PC-3 (cell line): ENCODE data around the gene BAIAP3. TPM values are rescaled to one million over a fixed set of nuclear protein-coding genes. Genes with fewer than 3 reads are reported as not detected.
A peak's percentile ranks its signal among the peaks of the same experiment; 100 is the strongest.

Experiments used
- ATAC-seq: fragments of 200-7000 bp; cut with Tn5 transposase; 2 replicates; pipeline ENCODE4 v1.9.1; 2020; ENCODE audit warnings: mild to moderate bottlenecking, moderate library complexity
- BruUV-seq: library from RNA; stranded (reverse); fragments of 400-500 nt; replicated peaks from 2 replicates; lab custom pipeline; 2021; lab: Mats Ljungman, UMichigan
- CTCF ChIA-PET: fragments of 300-600 bp; sonication (Branson Sonifier 250); formaldehyde crosslinking; loops from one replicate; lab custom pipeline; 2022; ENCODE audit warnings: antibody characterized with exemption; lab: Charles Lee
- POLR2A ChIA-PET: fragments of 300-600 bp; sonication (Branson Sonifier 250); formaldehyde crosslinking; loops from one replicate; lab custom pipeline; 2022; ENCODE audit warnings: antibody characterized with exemption; ENCODE audit not compliant: unreplicated experiment; lab: Charles Lee
- DNase-seq: peaks from one replicate; pipeline ENCODE4 v3.0.0-alpha.2; 2015
- H2AFZ ChIP-seq: fragments of 300-600 bp; sonication (generic); 2 replicates; pipeline ENCODE4 v1.6.0; 2016; ENCODE audit warnings: antibody characterized with exemption, low read length
- H3F3A ChIP-seq: fragments of 300-600 bp; sonication (generic); one replicate; pipeline ENCODE4 v1.6.0; 2017; ENCODE audit warnings: antibody characterized with exemption, low read length, control low read depth, mild to moderate bottlenecking; ENCODE audit not compliant: unreplicated experiment
- H3K27ac ChIP-seq: fragments of 300-600 bp; sonication (generic); 2 replicates; pipeline ENCODE4 v1.5.1; 2016; ENCODE audit warnings: mild to moderate bottlenecking, low read length
- H3K27me3 ChIP-seq: fragments of 300-600 bp; sonication (generic); 2 replicates; pipeline ENCODE4 v1.6.1; 2016; ENCODE audit warnings: low read length, mixed read lengths
- H3K36me3 ChIP-seq: fragments of 300-600 bp; sonication (generic); 2 replicates; pipeline ENCODE4 v1.6.1; 2016; ENCODE audit warnings: low read depth, mixed run types, low read length, mixed read lengths
- H3K4me1 ChIP-seq: fragments of 300-600 bp; sonication (generic); 2 replicates; pipeline ENCODE4 v1.5.1; 2016; ENCODE audit warnings: low read length; ENCODE audit not compliant: insufficient read depth
- H3K4me2 ChIP-seq: fragments of 300-600 bp; sonication (generic); 2 replicates; pipeline ENCODE4 v1.6.0; 2016; ENCODE audit warnings: low read length
- H3K4me3 ChIP-seq: fragments of 300-600 bp; sonication (generic); 2 replicates; pipeline ENCODE4 v1.5.1; 2016; ENCODE audit warnings: mild to moderate bottlenecking, low read length, mixed read lengths
- H3K79me2 ChIP-seq: fragments of 300-600 bp; sonication (generic); 2 replicates; pipeline ENCODE4 v1.6.1; 2017; ENCODE audit warnings: low read length, mixed read lengths
- H3K9ac ChIP-seq: fragments of 300-600 bp; sonication (generic); 2 replicates; pipeline ENCODE4 v1.6.0; 2016; ENCODE audit warnings: mild to moderate bottlenecking, low read length
- H3K9me2 ChIP-seq: fragments of 300-600 bp; sonication (generic); replicated peaks from 2 replicates; pipeline ENCODE4 v1.6.1; 2016; ENCODE audit warnings: mixed run types, low read length, mixed read lengths
- H3K9me3 ChIP-seq: fragments of 300-600 bp; sonication (generic); 2 replicates; pipeline ENCODE4 v1.6.1; 2016; ENCODE audit warnings: low read length, mixed read lengths
- H4K20me1 ChIP-seq: fragments of 300-600 bp; sonication (generic); 2 replicates; pipeline ENCODE4 v1.6.1; 2016; ENCODE audit warnings: low read length, mixed read lengths
- CTCF ChIP-seq: fragments of 300-600 bp; sonication (generic); conservative IDR thresholded peaks from 2 replicates; pipeline ENCODE4 v1.5.1; 2017; ENCODE audit warnings: antibody characterized with exemption, low read depth, mild to moderate bottlenecking, low read length
- EZH2 ChIP-seq: fragments of 300-600 bp; sonication (generic); IDR thresholded peaks from one replicate; pipeline ENCODE4 v1.6.1; 2017; ENCODE audit warnings: antibody characterized with exemption, mild to moderate bottlenecking, low read length; ENCODE audit not compliant: unreplicated experiment
- EZH2phosphoT487 ChIP-seq: fragments of 300-600 bp; sonication (generic); IDR thresholded peaks from 2 replicates; pipeline ENCODE4 v1.6.1; 2018; ENCODE audit warnings: mild to moderate bottlenecking, antibody characterized with exemption, low read length, borderline replicate concordance
- intact Hi-C: fragments of 100-400 bp; cut with micrococcal nuclease; formaldehyde crosslinking; loops from 2 replicates; pipeline ENCODE4 v1.9.0; 2023
- total RNA-seq: library from RNA; depleted of rRNA; stranded (reverse); fragments of >200 nt; gene quantifications from 2 replicates; pipeline ENCODE4 v1.2.3, GENCODE V29; 2014

The BAIAP3 gene
- total RNA-seq, 1 experiment from 2014 or later, result 13.1 TPM

GRCh38 chr16:1300664-1301476, 32.6 kb upstream of the BAIAP3 start:
- H3K4me3 ChIP-seq, result peak overlapping the region; percentile 21; the same call in 1 of the 2 replicates
- TF ChIP-seq CTCF (peak; percentile 72), EZH2phosphoT487 (no peak)
- peak overlapping the region; percentile 74 for H2AFZ ChIP-seq
- no peak overlapping the region for H3K9ac ChIP-seq
- peaks cover 25% of the 10 kb centered on the region for H3K4me1 ChIP-seq
- H3K79me2 ChIP-seq, result no peaks in the 10 kb centered on the region
- ChIA-PET CTCF (no interaction called here), POLR2A (interaction anchor here (0.6 kb wide), 1 partner anchor 377 kb away, joined by 4 read pairs; no protein-coding TSS in a partner anchor)
- peak; percentile 49 for ATAC-seq
- DNase-seq, result peak; percentile 61
- BruUV-seq, result no TSS peak
- H3K4me2 ChIP-seq, result peak overlapping the region; percentile 57
- H4K20me1 ChIP-seq, result no peaks in the 10 kb centered on the region
- H3K27me3 ChIP-seq, result no peaks in the 10 kb centered on the region
- intact Hi-C loops, result no loop called here
- H3K36me3 ChIP-seq, result no peaks in the 10 kb centered on the region
- H3F3A ChIP-seq, result no peaks in the 10 kb centered on the region
- no peak overlapping the region for H3K27ac ChIP-seq
- H3K9me3 ChIP-seq, result no peaks in the 10 kb centered on the region
- H3K9me2 ChIP-seq, result no peaks in the 10 kb centered on the region

DNA sequence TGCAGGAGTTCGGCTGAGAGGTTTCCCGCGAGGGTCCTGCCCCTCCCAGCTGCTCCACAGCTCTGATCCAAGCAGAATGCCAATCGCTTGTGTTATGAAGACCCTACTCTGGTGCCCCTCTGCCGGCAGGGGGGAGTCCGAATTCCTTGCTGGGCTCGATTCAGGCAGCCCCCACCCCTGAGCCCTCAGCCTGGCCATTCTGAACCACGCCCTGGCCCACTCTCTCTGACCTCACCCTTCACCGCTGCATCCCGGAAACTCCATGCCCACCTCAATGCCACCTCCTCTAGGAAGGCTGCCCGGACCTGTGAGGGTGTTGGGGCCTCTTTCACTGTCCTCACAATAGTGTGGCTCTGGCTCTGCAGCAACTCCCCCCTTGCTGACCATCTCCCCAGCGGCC, 31.9 kb upstream of the BAIAP3 start:
- Histone ChIP-seq H3K36me3 (no peaks in the 10 kb centered on the region), H3K4me1 (peaks cover 25% of the 10 kb centered on the region), H3K4me2 (no peak overlapping the region), H3K27me3 (no peaks in the 10 kb centered on the region), H3K79me2 (no peaks in the 10 kb centered on the region), H3K27ac (no peak overlapping the region), H4K20me1 (no peaks in the 10 kb centered on the region), H3F3A (no peaks in the 10 kb centered on the region), H3K9me2 (no peaks in the 10 kb centered on the region), H3K9ac (no peak overlapping the region), H3K9me3 (no peaks in the 10 kb centered on the region), H2AFZ (no peak overlapping the region), H3K4me3 (no peak overlapping the region)
- ChIA-PET CTCF (no interaction called here), POLR2A (interaction anchor here (0.6 kb wide), 1 partner anchor 376 kb away, joined by 4 read pairs; no protein-coding TSS in a partner anchor)
- no peak for DNase-seq
- intact Hi-C loops, result no loop called here
- TF ChIP-seq EZH2phosphoT487, result no peak
- no peak for TF ChIP-seq EZH2
- TF ChIP-seq CTCF, result no peak
- no peak for ATAC-seq
- no TSS peak for BruUV-seq

DNA sequence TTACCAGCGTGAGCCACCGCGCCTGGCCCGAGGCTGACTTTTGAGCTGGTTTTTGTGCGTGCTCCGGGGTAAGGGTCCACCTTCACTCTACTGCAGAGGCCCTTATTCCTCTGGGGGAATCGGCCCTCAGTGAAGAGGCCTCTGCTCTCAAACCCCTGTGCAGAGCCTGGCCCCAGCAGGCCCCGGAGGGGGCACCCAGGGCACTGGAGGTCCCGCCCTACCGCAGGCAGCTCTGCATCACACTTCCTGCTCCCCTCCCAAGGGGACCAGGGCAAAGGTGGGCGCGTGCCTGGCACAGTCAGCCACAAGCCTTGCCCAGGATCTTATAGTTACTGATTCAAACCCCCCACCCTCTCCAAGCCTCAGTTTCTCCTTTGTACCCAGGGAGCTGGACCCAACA, 27.6 kb upstream of the BAIAP3 start:
- Histone ChIP-seq H3K27ac (no peak overlapping the region), H3K4me3 (no peak overlapping the region), H3K4me1 (peaks cover 10% of the 10 kb centered on the region; the same call in 1 of the 2 replicates), H3K4me2 (no peak overlapping the region), H3K9me2 (no peaks in the 10 kb centered on the region), H3K27me3 (no peaks in the 10 kb centered on the region), H3K9ac (no peak overlapping the region), H4K20me1 (peaks cover 8% of the 10 kb centered on the region), H3K9me3 (no peaks in the 10 kb centered on the region), H2AFZ (no peak overlapping the region), H3K79me2 (peaks cover 10% of the 10 kb centered on the region), H3K36me3 (no peaks in the 10 kb centered on the region), H3F3A (no peaks in the 10 kb centered on the region)
- no peak for TF ChIP-seq CTCF
- no peak for TF ChIP-seq EZH2phosphoT487
- TF ChIP-seq EZH2, result no peak
- ChIA-PET POLR2A (no interaction called here), CTCF (no interaction called here)
- DNase-seq, result no peak
- no TSS peak for BruUV-seq
- intact Hi-C loops, result no loop called here
- no peak for ATAC-seq
